BLaER1 treated with 17β-estradiol and CSF1 and Interleukin-3, amounts not matched to agents 10 nM and 100 nM (cell line): ENCODE results near the gene MBP.

ENCODE experiments used
- H3K27ac ChIP-seq, 11 experiments: shearing (Covaris generic); formaldehyde crosslinking; 2 replicates each; pipeline ENCODE4 v1.8.1; 2022
- H3K27me3 ChIP-seq, 11 experiments: shearing (Covaris generic); formaldehyde crosslinking; 2 replicates each; pipeline ENCODE4 v1.8.1; 2022
- H3K36me3 ChIP-seq, 11 experiments: shearing (Covaris generic); formaldehyde crosslinking; 2 replicates each; pipeline ENCODE4 v1.8.1; 2022
- H3K4me1 ChIP-seq, 10 experiments: shearing (Covaris generic); formaldehyde crosslinking; 2 replicates each; pipeline ENCODE4 v1.8.1; 2022
- H3K4me2 ChIP-seq, 11 experiments: shearing (Covaris generic); formaldehyde crosslinking; 2 replicates each; pipeline ENCODE4 v1.8.1; 2022
- H3K4me3 ChIP-seq, 10 experiments: shearing (Covaris generic); formaldehyde crosslinking; 2 replicates each; pipeline ENCODE4 v1.8.1; 2022
- H3K9ac ChIP-seq, 11 experiments: shearing (Covaris generic); formaldehyde crosslinking; 2 replicates each; pipeline ENCODE4 v1.8.1; 2022
- H3K9me3 ChIP-seq, 11 experiments: shearing (Covaris generic); formaldehyde crosslinking; replicated peaks in 1 of 11; 2 replicates each; pipeline ENCODE4 v1.8.1; 2022
- H4K20me1 ChIP-seq, 11 experiments: shearing (Covaris generic); formaldehyde crosslinking; 2 replicates each; pipeline ENCODE4 v1.8.1; 2022
- Cebpa-rat ChIP-seq, 11 experiments: shearing (Covaris generic); IDR thresholded peaks; 2 replicates each; pipeline ENCODE4 v1.8.1; 2022

The MBP gene

DNA sequence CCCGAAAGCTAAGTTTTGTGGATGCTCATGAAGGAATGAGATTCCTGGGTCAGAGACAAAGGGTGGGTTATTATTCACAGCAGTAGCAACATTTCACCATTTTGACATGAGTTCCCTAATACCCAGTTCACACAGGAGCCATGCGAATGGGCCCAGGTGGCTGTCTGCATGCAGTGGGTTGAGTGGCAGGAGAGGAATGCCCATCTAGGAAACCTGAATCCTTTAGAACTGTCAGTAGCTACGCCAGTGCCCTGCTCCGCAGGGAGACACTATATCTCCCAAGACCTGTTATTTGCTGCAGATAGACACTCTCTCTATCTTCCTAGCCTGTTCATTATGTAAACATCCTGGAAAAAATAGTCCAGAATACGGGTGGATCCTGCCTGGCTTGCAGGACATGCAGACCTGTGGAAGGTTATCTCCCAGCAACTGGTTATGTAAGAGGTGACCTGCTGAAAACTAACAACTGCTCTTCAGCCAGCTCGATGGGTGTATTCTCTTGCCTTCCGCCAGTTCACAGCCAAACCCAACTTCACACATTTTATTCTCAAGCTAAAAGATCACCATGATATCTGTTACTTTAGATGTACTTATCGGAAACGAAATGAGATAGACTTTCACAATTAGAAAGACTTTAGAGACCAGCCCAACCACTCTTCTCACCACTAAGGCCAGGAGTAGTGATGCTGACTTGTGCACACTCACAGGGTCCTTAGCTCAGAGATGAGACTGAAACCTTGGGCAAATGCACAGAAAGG lies 59.1 kb downstream of the MBP start:
- Histone ChIP-seq H3K4me1 (peaks cover 30 to 97% (median 86%) of the 10 kb centered on the region in 10 experiments), H3K27ac (peak overlapping the region in 8 of 11 experiments; percentile 21 to 56 (median 40); a peak in 13 of 22 replicates), H3K4me2 (peak overlapping the region in 6 of 11 experiments; percentile 11 to 46 (median 38); a peak in 7 of 22 replicates)

DNA sequence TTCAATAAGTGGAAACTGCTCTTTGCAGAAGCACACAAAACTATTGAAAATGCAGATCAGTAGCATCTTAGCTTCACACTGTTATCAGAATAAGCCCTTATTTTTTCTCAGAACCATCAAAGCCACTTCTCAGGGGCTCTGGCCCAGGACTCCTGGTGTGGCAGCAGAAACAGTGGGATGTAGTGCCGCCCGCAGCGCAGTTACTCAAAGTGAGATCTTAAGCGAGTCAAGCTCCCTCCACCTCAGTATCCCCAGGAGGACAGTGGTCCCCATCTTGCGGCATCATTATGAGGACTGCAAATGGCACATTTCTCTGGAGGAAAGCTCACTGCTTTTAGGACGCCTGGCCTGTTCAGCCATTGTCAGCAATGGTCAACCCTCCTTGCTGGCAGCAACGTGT lies 60.0 kb downstream of the MBP start:
- TF ChIP-seq Cebpa-rat (IDR thresholded peaks at IDR 0.05) = no peak
- Histone ChIP-seq H3K27ac (peak overlapping the region in 7 of 11 experiments; percentile 5 to 99 (median 41); a peak in 11 of 22 replicates), H3K4me2 (peak overlapping the region in 7 of 11 experiments; percentile 13 to 85 (median 48); a peak in 10 of 22 replicates), H3K4me1 (peaks cover 39 to 97% (median 88%) of the 10 kb centered on the region in 10 experiments), H4K20me1 (peaks cover 0 to 65% (median 12%) of the 10 kb centered on the region in 11 experiments; a peak in 14 of 22 replicates), H3K9ac (peak overlapping the region in 1 of 11 experiments; percentile 26; a peak in 1 of 22 replicates), H3K27me3 (no peaks in the 10 kb centered on the region), H3K9me3 (no peaks in the 10 kb centered on the region), H3K36me3 (peaks cover 71 to 90% (median 81%) of the 10 kb centered on the region in 11 experiments), H3K4me3 (no peak overlapping the region)

More for the DNA sequence above, 59.1 kb downstream of the MBP start:
- Histone ChIP-seq H3K27me3 (no peaks in the 10 kb centered on the region), H3K9ac (no peak overlapping the region), H3K36me3 (peaks cover 77 to 100% (median 91%) of the 10 kb centered on the region in 11 experiments), H3K4me3 (no peak overlapping the region), H3K9me3 (no peaks in the 10 kb centered on the region), H4K20me1 (peaks cover 0 to 75% (median 20%) of the 10 kb centered on the region in 11 experiments; a peak in 14 of 22 replicates)
- TF ChIP-seq Cebpa-rat (IDR thresholded peaks at IDR 0.05) = no peak

DNA sequence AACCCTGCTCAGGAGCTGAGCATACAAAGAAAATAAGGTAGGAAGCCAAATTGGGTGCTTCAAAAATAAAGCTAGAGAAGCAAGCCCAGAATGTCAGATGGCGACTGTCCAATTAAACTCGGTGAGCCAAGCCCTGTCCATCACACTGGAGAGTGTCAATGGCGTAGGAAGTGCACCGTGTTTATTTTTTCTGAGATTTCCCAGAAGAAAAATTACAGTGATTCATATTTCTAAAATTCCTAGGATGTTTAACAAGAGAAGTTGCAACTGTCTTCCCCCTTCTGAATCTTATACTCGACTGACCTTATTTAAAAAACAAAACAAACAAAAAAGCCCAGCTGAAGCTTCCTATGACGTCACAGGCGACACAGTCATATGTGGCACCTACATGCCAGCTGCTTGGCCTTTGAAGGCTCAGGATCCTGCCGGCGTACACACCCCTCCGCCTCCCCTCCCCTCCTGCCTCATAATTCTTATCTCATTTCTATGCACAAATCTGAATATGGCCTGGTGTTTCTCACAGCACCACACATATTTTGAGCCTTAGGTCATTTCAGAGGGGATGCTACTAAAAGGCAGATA lies 60.8 kb downstream of the MBP start:
- H3K27me3 ChIP-seq = no peaks in the 10 kb centered on the region
- H4K20me1 ChIP-seq = peaks cover 0 to 58% (median 12%) of the 10 kb centered on the region in 11 experiments; a peak in 14 of 22 replicates
- H3K36me3 ChIP-seq = peaks cover 63 to 88% (median 76%) of the 10 kb centered on the region in 11 experiments
- peaks cover 47 to 100% (median 94%) of the 10 kb centered on the region in 10 experiments for H3K4me1 ChIP-seq
- H3K4me2 ChIP-seq = peak overlapping the region in 8 of 11 experiments; percentile 0 to 85 (median 24); a peak in 10 of 22 replicates
- H3K27ac ChIP-seq = peak overlapping the region in 10 of 11 experiments; percentile 10 to 99 (median 96); a peak in 14 of 22 replicates
- no peaks in the 10 kb centered on the region for H3K9me3 ChIP-seq
- no peak for TF ChIP-seq Cebpa-rat (IDR thresholded peaks at IDR 0.05)
- no peak overlapping the region for H3K4me3 ChIP-seq
- H3K9ac ChIP-seq = 0 out of 22 replicates have a peak overlapping the region, but pooled peaks of 1 of the 11 experiments have one; percentile 5

DNA sequence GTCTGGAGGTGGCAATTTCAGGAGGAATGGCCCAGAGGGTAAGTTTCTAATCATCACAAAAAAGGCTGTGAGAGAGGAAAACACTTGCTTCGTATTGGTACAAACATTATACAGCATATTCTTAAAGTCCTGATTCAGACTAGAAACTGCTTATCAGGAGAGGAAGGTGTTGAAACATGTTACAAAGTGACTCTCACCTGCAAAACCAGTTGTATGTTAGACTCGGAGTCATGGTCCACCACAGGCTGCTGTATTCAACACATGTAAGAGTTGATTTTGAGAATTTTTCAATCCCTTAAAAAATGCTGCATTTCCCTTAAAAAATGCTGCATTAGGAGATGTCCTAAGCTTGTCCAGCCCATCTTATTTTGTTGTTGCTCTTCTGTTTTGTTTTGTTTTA lies 61.5 kb downstream of the MBP start:
- Histone ChIP-seq H3K27me3 (no peaks in the 10 kb centered on the region), H3K9ac (peak overlapping the region in 2 of 11 experiments; percentile 10 to 22; a peak in 2 of 22 replicates), H4K20me1 (peaks cover 0 to 50% (median 9%) of the 10 kb centered on the region in 11 experiments; a peak in 14 of 22 replicates), H3K4me2 (peak overlapping the region in 8 of 11 experiments; percentile 43 to 89 (median 85); a peak in 12 of 22 replicates), H3K27ac (peak overlapping the region; percentile 17 to 99 (median 98); a peak in 17 of 22 replicates), H3K4me3 (no peak overlapping the region), H3K9me3 (0 out of 22 replicates have a peak, but pooled peaks cover 0 to 2% (median 0%) of the 10 kb centered on the region in 11 experiments), H3K36me3 (peaks cover 56 to 88% (median 76%) of the 10 kb centered on the region in 11 experiments), H3K4me1 (peaks cover 54 to 100% (median 94%) of the 10 kb centered on the region in 10 experiments)
- TF ChIP-seq Cebpa-rat (IDR thresholded peaks at IDR 0.05) = no peak

DNA sequence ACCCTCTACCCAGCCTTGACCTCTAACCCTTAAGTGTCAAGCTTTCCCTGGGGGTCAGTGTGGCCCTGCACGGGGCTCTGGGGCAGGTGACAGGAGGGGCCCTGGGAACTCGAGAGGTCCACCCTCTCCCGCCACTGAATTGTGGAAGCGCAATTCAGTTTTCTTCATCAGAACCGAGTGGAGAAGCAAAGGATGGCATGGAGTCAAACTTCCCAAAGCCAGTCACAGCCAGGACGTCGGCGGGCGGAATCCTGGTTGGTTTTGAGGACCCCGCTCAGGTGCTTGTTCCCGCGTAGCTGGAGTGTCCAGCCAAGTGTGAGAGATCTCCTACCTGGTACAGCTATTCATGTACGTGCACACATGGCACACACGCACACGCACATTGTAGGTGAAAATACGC lies 62.0 kb downstream of the MBP start:
- no peak for TF ChIP-seq Cebpa-rat (IDR thresholded peaks at IDR 0.05)
- Histone ChIP-seq H3K9ac (peak overlapping the region in 3 of 11 experiments; percentile 8 to 22 (median 10); a peak in 3 of 22 replicates), H3K27me3 (no peaks in the 10 kb centered on the region), H4K20me1 (peaks cover 0 to 46% (median 9%) of the 10 kb centered on the region in 11 experiments; a peak in 12 of 22 replicates), H3K4me1 (peaks cover 58 to 100% (median 95%) of the 10 kb centered on the region in 10 experiments), H3K4me2 (peak overlapping the region in 10 of 11 experiments; percentile 43 to 89 (median 85); a peak in 16 of 22 replicates), H3K9me3 (0 out of 22 replicates have a peak, but pooled peaks cover 0 to 4% (median 0%) of the 10 kb centered on the region in 11 experiments), H3K4me3 (no peak overlapping the region), H3K36me3 (peaks cover 52 to 86% (median 75%) of the 10 kb centered on the region in 11 experiments), H3K27ac (peak overlapping the region; percentile 17 to 99 (median 98); a peak in 21 of 22 replicates)

DNA sequence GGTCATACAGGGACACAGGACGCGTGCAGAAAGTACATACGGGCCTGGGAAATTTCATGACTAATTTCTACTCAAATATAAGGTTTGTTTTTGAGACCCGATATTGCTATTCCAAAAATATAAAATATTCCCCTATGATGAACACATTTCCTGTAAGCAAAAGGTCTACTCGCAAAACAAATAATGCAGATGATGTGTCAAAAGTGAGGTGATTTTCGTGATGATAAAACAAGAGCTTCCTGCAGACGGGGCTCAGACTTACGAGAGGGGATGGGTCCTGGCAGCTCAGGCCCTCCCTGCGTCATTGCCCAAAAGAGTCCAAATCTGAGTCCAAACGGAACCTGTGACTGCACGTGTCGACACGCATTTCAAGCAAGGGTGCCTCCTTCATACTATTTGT lies 62.7 kb downstream of the MBP start:
- Histone ChIP-seq H3K4me3 (no peak overlapping the region), H3K27ac (peak overlapping the region in 10 of 11 experiments; percentile 95 to 99 (median 98); a peak in 19 of 22 replicates), H3K4me1 (peaks cover 65 to 97% (median 95%) of the 10 kb centered on the region in 10 experiments), H4K20me1 (peaks cover 0 to 40% (median 5%) of the 10 kb centered on the region in 11 experiments; a peak in 11 of 22 replicates), H3K27me3 (no peaks in the 10 kb centered on the region), H3K36me3 (peaks cover 45 to 80% (median 69%) of the 10 kb centered on the region in 11 experiments), H3K9me3 (peaks cover 0 to 5% (median 0%) of the 10 kb centered on the region in 11 experiments; a peak in 4 of 22 replicates), H3K4me2 (peak overlapping the region; percentile 77 to 89 (median 85)), H3K9ac (peak overlapping the region in 8 of 11 experiments; percentile 75 to 87 (median 82); a peak in 8 of 22 replicates)
- no peak for TF ChIP-seq Cebpa-rat (IDR thresholded peaks at IDR 0.05)

DNA sequence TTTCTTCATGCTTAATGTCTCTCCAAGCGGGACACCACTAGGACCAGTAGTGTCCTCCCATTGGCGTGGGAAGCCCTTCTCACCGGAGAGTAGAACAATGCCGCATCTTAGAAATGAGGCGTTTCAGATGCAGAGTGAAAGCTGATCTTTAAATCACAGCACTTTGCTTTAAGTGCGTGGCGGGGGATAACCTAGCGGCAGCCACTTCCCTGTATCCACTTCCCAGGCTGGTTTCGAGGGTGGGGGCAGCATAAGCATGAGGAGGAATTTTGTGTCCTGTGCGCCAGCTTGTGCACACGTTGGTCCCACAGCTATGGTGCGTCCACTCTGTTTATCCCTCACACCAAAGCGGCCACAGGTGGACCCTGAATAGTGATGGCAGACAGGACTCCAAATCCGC lies 63.1 kb downstream of the MBP start:
- Histone ChIP-seq H3K4me2 (peak overlapping the region; percentile 77 to 89 (median 85)), H3K4me3 (no peak overlapping the region), H3K36me3 (peaks cover 45 to 80% (median 69%) of the 10 kb centered on the region in 11 experiments), H3K9ac (peak overlapping the region; percentile 34 to 87 (median 81); a peak in 17 of 22 replicates), H3K27me3 (no peaks in the 10 kb centered on the region), H3K4me1 (peaks cover 68 to 97% (median 95%) of the 10 kb centered on the region in 10 experiments), H4K20me1 (peaks cover 0 to 35% (median 4%) of the 10 kb centered on the region in 11 experiments; a peak in 11 of 22 replicates), H3K9me3 (peaks cover 0 to 9% (median 3%) of the 10 kb centered on the region in 11 experiments; a peak in 8 of 22 replicates), H3K27ac (peak overlapping the region; percentile 95 to 99 (median 98); a peak in 20 of 22 replicates)
- no peak for TF ChIP-seq Cebpa-rat (IDR thresholded peaks at IDR 0.05)
